GM23338 (cell line): ENCODE data around the gene VWCE. TPM values are rescaled to one million over a fixed set of nuclear protein-coding genes. Genes with fewer than 3 reads are reported as not detected.

Source experiments
- ATAC-seq: fragments of 200-7000 bp; cut with Tn5 transposase; 3 replicates; pipeline ENCODE4 v1.9.1; 2020
- DNase-seq: peaks from one replicate; pipeline ENCODE4 v3.0.0-alpha.2; 2015; ENCODE audit warnings: low spot score
- H2AFZ ChIP-seq: fragments of 200-600 bp; sonication (generic); 2 replicates; pipeline ENCODE4 v1.8.0; 2016; ENCODE audit warnings: antibody characterized with exemption, mild to moderate bottlenecking, moderate library complexity
- H3F3A ChIP-seq: fragments of 200-600 bp; sonication (generic); replicated peaks from 2 replicates; pipeline ENCODE4 v1.8.0; 2017; ENCODE audit warnings: antibody characterized with exemption, mixed run types, low read depth
- H3K27ac ChIP-seq: fragments of 200-600 bp; sonication (generic); 2 replicates; pipeline ENCODE4 v1.6.1; 2016; ENCODE audit warnings: low read depth
- H3K27me3 ChIP-seq: fragments of 200-600 bp; sonication (generic); 2 replicates; pipeline ENCODE4 v1.8.0; 2016; ENCODE audit warnings: mild to moderate bottlenecking, mixed run types, moderate library complexity; ENCODE audit not compliant: insufficient read depth
- H3K36me3 ChIP-seq: fragments of 200-600 bp; sonication (generic); 2 replicates; pipeline ENCODE4 v1.8.0; 2016; ENCODE audit warnings: mild to moderate bottlenecking; ENCODE audit not compliant: insufficient read depth
- H3K4me1 ChIP-seq: fragments of 200-600 bp; sonication (generic); 2 replicates; pipeline ENCODE4 v1.8.0; 2016; ENCODE audit warnings: mild to moderate bottlenecking, moderate library complexity; ENCODE audit not compliant: insufficient read depth
- H3K4me2 ChIP-seq: fragments of 200-600 bp; sonication (generic); 2 replicates; pipeline ENCODE4 v1.7.1; 2017; ENCODE audit warnings: mixed run types
- H3K4me3 ChIP-seq: fragments of 200-600 bp; sonication (generic); 2 replicates; pipeline ENCODE4 v1.6.1; 2016; ENCODE audit warnings: mixed run types
- H3K79me2 ChIP-seq: fragments of 200-600 bp; sonication (generic); replicated peaks from 2 replicates; pipeline ENCODE4 v1.8.0; 2017; ENCODE audit warnings: mild to moderate bottlenecking; ENCODE audit not compliant: insufficient read depth
- H3K9me2 ChIP-seq: fragments of 200-600 bp; sonication (generic); 2 replicates; pipeline ENCODE4 v1.8.0; 2017; ENCODE audit not compliant: insufficient read depth
- H4K20me1 ChIP-seq: fragments of 200-600 bp; sonication (generic); replicated peaks from 2 replicates; pipeline ENCODE4 v1.8.0; 2017; ENCODE audit warnings: mild to moderate bottlenecking; ENCODE audit not compliant: insufficient read depth
- H3K27ac Mint-ChIP-seq: 2 replicates; pipeline ENCODE4 v1.8.0; 2020; ENCODE audit warnings: inconsistent platforms, mild to moderate bottlenecking, moderate library complexity, mixed read lengths
- H3K27me3 Mint-ChIP-seq: 3 replicates; pipeline ENCODE4 v1.8.0; 2022; ENCODE audit warnings: low read depth, mild to moderate bottlenecking, moderate library complexity, mixed read lengths, inconsistent platforms; ENCODE audit not compliant: insufficient read depth, poor library complexity
- H3K36me3 Mint-ChIP-seq: 3 replicates; pipeline ENCODE4 v1.8.0; 2021; ENCODE audit warnings: low read depth, mild to moderate bottlenecking, inconsistent platforms, moderate library complexity, mixed read lengths
- H3K4me1 Mint-ChIP-seq: 3 replicates; pipeline ENCODE4 v1.8.0; 2020; ENCODE audit warnings: mild to moderate bottlenecking, inconsistent platforms, mixed read lengths
- H3K4me3 Mint-ChIP-seq: 3 replicates; pipeline ENCODE4 v1.8.0; 2021; ENCODE audit warnings: moderate library complexity, mild to moderate bottlenecking, inconsistent platforms, mixed read lengths
- H3K9me3 Mint-ChIP-seq: 3 replicates; pipeline ENCODE4 v1.8.0; 2020; ENCODE audit warnings: moderate library complexity, mild to moderate bottlenecking, inconsistent platforms, mixed read lengths
- CREB1 ChIP-seq: fragments of 250-450 bp; sonication (Bioruptor Pico); IDR thresholded peaks from 2 replicates; pipeline ENCODE4 v1.5.0; 2020; ENCODE audit warnings: low read depth, mild to moderate bottlenecking, moderate library complexity
- EZH2 ChIP-seq: fragments of 200-600 bp; sonication (generic); IDR thresholded peaks from one replicate; pipeline ENCODE4 v1.8.0; 2017; ENCODE audit warnings: antibody characterized with exemption, mild to moderate bottlenecking, low read depth; ENCODE audit not compliant: unreplicated experiment
- EZH2phosphoT487 ChIP-seq: fragments of 200-600 bp; sonication (generic); IDR thresholded peaks from one replicate; pipeline ENCODE4 v1.8.1; 2018; ENCODE audit warnings: antibody characterized with exemption; ENCODE audit not compliant: unreplicated experiment
- JUNB ChIP-seq: IDR thresholded peaks from one replicate; pipeline ENCODE4 v1.6.1; 2016; ENCODE audit warnings: antibody characterized with exemption; ENCODE audit not compliant: unreplicated experiment
- NANOG ChIP-seq: IDR thresholded peaks from 2 replicates; pipeline ENCODE4 v1.6.1; 2016; ENCODE audit warnings: antibody characterized with exemption, borderline replicate concordance
- POLR2AphosphoS5 ChIP-seq: IDR thresholded peaks from 2 replicates; pipeline ENCODE4 v1.6.1; 2016; ENCODE audit warnings: antibody characterized with exemption, low read depth
- STAT1 ChIP-seq: IDR thresholded peaks from one replicate; pipeline ENCODE4 v1.6.1; 2016; ENCODE audit warnings: antibody characterized with exemption; ENCODE audit not compliant: unreplicated experiment
- ZNF114 ChIP-seq: fragments of 250-450 bp; sonication (Bioruptor Pico); IDR thresholded peaks from 2 replicates; pipeline ENCODE4 v1.5.0; 2020; ENCODE audit warnings: mild to moderate bottlenecking, moderate library complexity
- ZNF331 ChIP-seq: fragments of 250-450 bp; sonication (Bioruptor Pico); IDR thresholded peaks from 2 replicates; pipeline ENCODE4 v1.5.0; 2020; ENCODE audit warnings: low read depth, mild to moderate bottlenecking, moderate library complexity
- polyA plus RNA-seq: library from polyadenylated mRNA; unstranded; fragments of >200 nt; fragmentation: Nextera tagmentation; extraction: Ambion mirVana; gene quantifications from 2 replicates; pipeline ENCODE4 v1.2.1, GENCODE V29; 2016
- total RNA-seq: library from RNA; depleted of rRNA; stranded (reverse); fragments of >200 nt; shearing (Covaris generic); gene quantifications from 2 replicates; pipeline ENCODE4 v1.2.3, GENCODE V29; 2014
- TF ChIP-seq, protein P1 (sequence below), 2 experiments: fragments of 200-600 bp in 1 of 2; sonication (generic) in 1 of 2; conservative IDR thresholded peaks; 2 replicates each; pipeline versions ENCODE4 v1.5.1 to v1.6.1; 2016 to 2017; ENCODE audit warnings: antibody characterized with exemption in 2 of 2, low read depth in 2 of 2, mild to moderate bottlenecking in 2 of 2, moderate library complexity in 1 of 2
- TF ChIP-seq, protein P2 (sequence below): fragments of 250-450 bp; sonication (Bioruptor Pico); IDR thresholded peaks from 2 replicates; pipeline ENCODE4 v1.5.0; 2020; ENCODE audit warnings: mild to moderate bottlenecking, moderate library complexity
- TF ChIP-seq, protein P3 (sequence below): IDR thresholded peaks from one replicate; pipeline ENCODE4 v1.6.1; 2018; ENCODE audit warnings: antibody characterized with exemption; ENCODE audit not compliant: unreplicated experiment
- TF ChIP-seq, protein P4 (sequence below): IDR thresholded peaks from 2 replicates; pipeline ENCODE4 v1.6.1; 2016; ENCODE audit warnings: antibody characterized with exemption

VWCE gene
- total and polyA plus RNA-seq, 2 experiments from 2014 or later = 9.9 to 16.9 TPM

DNA sequence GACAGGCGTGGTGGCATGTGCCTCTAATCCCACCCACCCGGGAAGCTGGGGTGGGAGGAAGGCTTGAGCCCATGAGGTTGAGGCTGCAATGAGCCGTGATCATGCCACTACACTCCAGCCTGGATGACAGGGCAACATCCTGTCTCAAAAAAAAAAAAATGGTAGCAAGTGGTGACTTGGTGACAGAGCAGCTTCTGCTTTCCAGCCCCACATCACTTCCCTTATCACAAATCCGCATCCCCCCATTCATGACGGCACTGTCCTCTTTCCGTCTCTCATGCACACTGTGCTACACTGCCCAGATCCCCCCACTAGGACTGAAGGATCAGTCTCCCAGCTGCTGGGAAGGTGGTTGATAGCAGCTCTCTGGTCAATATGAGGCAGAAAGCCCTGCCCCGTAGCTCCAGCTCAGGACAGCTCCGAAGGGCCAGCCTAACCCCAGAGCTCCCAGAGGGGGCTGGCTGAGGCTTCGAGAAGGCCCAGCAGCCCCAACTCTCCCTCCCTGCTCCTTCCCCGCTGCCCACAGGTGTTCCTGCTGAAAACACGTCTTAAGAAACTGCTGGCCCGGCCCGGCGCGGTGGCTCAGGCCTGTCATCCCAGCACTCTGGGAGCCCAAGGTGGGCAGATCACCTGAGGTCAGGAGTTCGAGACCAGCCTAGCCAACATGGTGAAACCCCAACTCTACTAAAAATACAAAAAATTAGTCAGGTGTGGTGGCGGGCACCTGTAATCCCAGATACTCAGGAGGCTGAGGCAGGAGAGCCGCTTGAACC is 38.2 kb downstream of the VWCE start:
- Histone ChIP-seq H2AFZ (no peak overlapping the region), H3K27ac (no peak overlapping the region), H3F3A (no peaks in the 10 kb centered on the region), H3K4me2 (no peak overlapping the region), H3K36me3 (no peaks in the 10 kb centered on the region), H4K20me1 (0 out of 2 replicates have a peak, but pooled peaks cover 2% of the 10 kb centered on the region), H3K9me2 (no peaks in the 10 kb centered on the region), H3K4me1 (no peaks in the 10 kb centered on the region), H3K4me3 (no peak overlapping the region), H3K27me3 (no peaks in the 10 kb centered on the region), H3K79me2 (no peaks in the 10 kb centered on the region)
- ATAC-seq = no peak
- Mint-ChIP-seq H3K27me3 (peaks cover 2% of the 10 kb centered on the region), H3K4me3 (no peak overlapping the region), H3K9me3 (no peaks in the 10 kb centered on the region), H3K4me1 (no peaks in the 10 kb centered on the region; the same call in 2 of the 3 replicates), H3K36me3 (peaks cover 5% of the 10 kb centered on the region; the same call in 1 of the 3 replicates), H3K27ac (no peak overlapping the region)
- TF ChIP-seq JUNB (no peak), EZH2 (no peak), POLR2AphosphoS5 (no peak), ZNF331 (CRISPR knock-in tag) (no peak), CREB1 (CRISPR knock-in tag) (no peak), ZNF114 (CRISPR knock-in tag) (no peak), EZH2phosphoT487 (no peak), STAT1 (no peak), NANOG (no peak)
- TF ChIP-seq, protein P1, sequence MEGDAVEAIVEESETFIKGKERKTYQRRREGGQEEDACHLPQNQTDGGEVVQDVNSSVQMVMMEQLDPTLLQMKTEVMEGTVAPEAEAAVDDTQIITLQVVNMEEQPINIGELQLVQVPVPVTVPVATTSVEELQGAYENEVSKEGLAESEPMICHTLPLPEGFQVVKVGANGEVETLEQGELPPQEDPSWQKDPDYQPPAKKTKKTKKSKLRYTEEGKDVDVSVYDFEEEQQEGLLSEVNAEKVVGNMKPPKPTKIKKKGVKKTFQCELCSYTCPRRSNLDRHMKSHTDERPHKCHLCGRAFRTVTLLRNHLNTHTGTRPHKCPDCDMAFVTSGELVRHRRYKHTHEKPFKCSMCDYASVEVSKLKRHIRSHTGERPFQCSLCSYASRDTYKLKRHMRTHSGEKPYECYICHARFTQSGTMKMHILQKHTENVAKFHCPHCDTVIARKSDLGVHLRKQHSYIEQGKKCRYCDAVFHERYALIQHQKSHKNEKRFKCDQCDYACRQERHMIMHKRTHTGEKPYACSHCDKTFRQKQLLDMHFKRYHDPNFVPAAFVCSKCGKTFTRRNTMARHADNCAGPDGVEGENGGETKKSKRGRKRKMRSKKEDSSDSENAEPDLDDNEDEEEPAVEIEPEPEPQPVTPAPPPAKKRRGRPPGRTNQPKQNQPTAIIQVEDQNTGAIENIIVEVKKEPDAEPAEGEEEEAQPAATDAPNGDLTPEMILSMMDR (conservative IDR thresholded peaks at IDR 0.05; ENCODE audit: low read depth in 2 of 2) = no peak
- TF ChIP-seq, protein P2, sequence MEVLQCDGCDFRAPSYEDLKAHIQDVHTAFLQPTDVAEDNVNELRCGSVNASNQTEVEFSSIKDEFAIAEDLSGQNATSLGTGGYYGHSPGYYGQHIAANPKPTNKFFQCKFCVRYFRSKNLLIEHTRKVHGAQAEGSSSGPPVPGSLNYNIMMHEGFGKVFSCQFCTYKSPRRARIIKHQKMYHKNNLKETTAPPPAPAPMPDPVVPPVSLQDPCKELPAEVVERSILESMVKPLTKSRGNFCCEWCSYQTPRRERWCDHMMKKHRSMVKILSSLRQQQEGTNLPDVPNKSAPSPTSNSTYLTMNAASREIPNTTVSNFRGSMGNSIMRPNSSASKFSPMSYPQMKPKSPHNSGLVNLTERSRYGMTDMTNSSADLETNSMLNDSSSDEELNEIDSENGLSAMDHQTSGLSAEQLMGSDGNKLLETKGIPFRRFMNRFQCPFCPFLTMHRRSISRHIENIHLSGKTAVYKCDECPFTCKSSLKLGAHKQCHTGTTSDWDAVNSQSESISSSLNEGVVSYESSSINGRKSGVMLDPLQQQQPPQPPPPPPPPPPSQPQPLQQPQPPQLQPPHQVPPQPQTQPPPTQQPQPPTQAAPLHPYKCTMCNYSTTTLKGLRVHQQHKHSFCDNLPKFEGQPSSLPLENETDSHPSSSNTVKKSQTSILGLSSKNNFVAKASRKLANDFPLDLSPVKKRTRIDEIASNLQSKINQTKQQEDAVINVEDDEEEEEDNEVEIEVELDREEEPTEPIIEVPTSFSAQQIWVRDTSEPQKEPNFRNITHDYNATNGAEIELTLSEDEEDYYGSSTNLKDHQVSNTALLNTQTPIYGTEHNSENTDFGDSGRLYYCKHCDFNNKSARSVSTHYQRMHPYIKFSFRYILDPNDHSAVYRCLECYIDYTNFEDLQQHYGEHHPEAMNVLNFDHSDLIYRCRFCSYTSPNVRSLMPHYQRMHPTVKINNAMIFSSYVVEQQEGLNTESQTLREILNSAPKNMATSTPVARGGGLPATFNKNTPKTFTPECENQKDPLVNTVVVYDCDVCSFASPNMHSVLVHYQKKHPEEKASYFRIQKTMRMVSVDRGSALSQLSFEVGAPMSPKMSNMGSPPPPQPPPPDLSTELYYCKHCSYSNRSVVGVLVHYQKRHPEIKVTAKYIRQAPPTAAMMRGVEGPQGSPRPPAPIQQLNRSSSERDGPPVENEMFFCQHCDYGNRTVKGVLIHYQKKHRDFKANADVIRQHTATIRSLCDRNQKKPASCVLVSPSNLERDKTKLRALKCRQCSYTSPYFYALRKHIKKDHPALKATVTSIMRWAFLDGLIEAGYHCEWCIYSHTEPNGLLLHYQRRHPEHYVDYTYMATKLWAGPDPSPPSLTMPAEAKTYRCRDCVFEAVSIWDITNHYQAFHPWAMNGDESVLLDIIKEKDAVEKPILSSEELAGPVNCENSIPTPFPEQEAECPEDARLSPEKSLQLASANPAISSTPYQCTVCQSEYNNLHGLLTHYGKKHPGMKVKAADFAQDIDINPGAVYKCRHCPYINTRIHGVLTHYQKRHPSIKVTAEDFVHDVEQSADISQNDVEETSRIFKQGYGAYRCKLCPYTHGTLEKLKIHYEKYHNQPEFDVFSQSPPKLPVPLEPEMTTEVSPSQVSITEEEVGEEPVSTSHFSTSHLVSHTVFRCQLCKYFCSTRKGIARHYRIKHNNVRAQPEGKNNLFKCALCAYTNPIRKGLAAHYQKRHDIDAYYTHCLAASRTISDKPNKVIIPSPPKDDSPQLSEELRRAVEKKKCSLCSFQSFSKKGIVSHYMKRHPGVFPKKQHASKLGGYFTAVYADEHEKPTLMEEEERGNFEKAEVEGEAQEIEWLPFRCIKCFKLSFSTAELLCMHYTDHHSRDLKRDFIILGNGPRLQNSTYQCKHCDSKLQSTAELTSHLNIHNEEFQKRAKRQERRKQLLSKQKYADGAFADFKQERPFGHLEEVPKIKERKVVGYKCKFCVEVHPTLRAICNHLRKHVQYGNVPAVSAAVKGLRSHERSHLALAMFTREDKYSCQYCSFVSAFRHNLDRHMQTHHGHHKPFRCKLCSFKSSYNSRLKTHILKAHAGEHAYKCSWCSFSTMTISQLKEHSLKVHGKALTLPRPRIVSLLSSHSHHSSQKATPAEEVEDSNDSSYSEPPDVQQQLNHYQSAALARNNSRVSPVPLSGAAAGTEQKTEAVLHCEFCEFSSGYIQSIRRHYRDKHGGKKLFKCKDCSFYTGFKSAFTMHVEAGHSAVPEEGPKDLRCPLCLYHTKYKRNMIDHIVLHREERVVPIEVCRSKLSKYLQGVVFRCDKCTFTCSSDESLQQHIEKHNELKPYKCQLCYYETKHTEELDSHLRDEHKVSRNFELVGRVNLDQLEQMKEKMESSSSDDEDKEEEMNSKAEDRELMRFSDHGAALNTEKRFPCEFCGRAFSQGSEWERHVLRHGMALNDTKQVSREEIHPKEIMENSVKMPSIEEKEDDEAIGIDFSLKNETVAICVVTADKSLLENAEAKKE (CRISPR knock-in tag) = no peak
- TF ChIP-seq, protein P3, sequence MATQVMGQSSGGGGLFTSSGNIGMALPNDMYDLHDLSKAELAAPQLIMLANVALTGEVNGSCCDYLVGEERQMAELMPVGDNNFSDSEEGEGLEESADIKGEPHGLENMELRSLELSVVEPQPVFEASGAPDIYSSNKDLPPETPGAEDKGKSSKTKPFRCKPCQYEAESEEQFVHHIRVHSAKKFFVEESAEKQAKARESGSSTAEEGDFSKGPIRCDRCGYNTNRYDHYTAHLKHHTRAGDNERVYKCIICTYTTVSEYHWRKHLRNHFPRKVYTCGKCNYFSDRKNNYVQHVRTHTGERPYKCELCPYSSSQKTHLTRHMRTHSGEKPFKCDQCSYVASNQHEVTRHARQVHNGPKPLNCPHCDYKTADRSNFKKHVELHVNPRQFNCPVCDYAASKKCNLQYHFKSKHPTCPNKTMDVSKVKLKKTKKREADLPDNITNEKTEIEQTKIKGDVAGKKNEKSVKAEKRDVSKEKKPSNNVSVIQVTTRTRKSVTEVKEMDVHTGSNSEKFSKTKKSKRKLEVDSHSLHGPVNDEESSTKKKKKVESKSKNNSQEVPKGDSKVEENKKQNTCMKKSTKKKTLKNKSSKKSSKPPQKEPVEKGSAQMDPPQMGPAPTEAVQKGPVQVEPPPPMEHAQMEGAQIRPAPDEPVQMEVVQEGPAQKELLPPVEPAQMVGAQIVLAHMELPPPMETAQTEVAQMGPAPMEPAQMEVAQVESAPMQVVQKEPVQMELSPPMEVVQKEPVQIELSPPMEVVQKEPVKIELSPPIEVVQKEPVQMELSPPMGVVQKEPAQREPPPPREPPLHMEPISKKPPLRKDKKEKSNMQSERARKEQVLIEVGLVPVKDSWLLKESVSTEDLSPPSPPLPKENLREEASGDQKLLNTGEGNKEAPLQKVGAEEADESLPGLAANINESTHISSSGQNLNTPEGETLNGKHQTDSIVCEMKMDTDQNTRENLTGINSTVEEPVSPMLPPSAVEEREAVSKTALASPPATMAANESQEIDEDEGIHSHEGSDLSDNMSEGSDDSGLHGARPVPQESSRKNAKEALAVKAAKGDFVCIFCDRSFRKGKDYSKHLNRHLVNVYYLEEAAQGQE = no peak
- TF ChIP-seq, protein P4, sequence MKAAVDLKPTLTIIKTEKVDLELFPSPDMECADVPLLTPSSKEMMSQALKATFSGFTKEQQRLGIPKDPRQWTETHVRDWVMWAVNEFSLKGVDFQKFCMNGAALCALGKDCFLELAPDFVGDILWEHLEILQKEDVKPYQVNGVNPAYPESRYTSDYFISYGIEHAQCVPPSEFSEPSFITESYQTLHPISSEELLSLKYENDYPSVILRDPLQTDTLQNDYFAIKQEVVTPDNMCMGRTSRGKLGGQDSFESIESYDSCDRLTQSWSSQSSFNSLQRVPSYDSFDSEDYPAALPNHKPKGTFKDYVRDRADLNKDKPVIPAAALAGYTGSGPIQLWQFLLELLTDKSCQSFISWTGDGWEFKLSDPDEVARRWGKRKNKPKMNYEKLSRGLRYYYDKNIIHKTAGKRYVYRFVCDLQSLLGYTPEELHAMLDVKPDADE = no peak
- no peak for DNase-seq
